ENCODE results near the gene MACROD2. TPM values are rescaled to one million over a fixed set of nuclear protein-coding genes. Genes with fewer than 3 reads are reported as not detected.

MACROD2 gene
- total RNA-seq, 5 donors from 2014 or later (not counting 1 experiment from before 2014, with no cell fraction given) = 0.23 to 1.3 (median 0.51) TPM; not detected in 2

- no peak overlapping the region for H3K4me3 ChIP-seq (ENCODE audit: control insufficient read depth in 1 of 2, extremely low read depth in 1 of 2, low read length in 1 of 2)
- ChIA-PET CTCF (no interaction called here), POLR2A (no interaction called here)
- no peaks in the 10 kb centered on the region for H3K27me3 Mint-ChIP-seq
- peaks cover 5 to 17% (median 9%) of the 10 kb centered on the region in 3 donors for H3K9me3 Mint-ChIP-seq
- H3K9me3 ChIP-seq = no peaks in the 10 kb centered on the region
- no peaks in the 10 kb centered on the region for H3K4me1 ChIP-seq (ENCODE audit: control insufficient read depth in 1 of 2, extremely low read depth in 1 of 2, insufficient read depth in 2 of 2, low read length in 2 of 2)
- no peaks in the 10 kb centered on the region for H3K36me3 Mint-ChIP-seq
- no peaks in the 10 kb centered on the region for H3K4me1 Mint-ChIP-seq
- no peaks in the 10 kb centered on the region for H3K36me3 ChIP-seq (ENCODE audit: control insufficient read depth in 2 of 2, extremely low read depth in 1 of 2, insufficient read depth in 1 of 2, low read length in 1 of 2)
- no peaks in the 10 kb centered on the region for H3K27me3 ChIP-seq (replicated peaks in 1 of 2; ENCODE audit: control insufficient read depth in 2 of 2, extremely low read depth in 1 of 2, insufficient read depth in 2 of 2, low read length in 1 of 2)
- DNase-seq (no peak), ATAC-seq (replicated peaks in 1 of 4) (no peak)
- 91% methylated on average over 2 of the region's 3 CpGs for WGBS (ENCODE audit: insufficient coverage)
- H3K27ac ChIP-seq (ENCODE audit: low read length) = no peak overlapping the region
- no peak overlapping the region for H3K27ac Mint-ChIP-seq
- no peak overlapping the region for H3K4me3 Mint-ChIP-seq
Measured at GRCh38 chr20:15288106-15288505, 1292.8 kb downstream of the MACROD2 start.

DNA sequence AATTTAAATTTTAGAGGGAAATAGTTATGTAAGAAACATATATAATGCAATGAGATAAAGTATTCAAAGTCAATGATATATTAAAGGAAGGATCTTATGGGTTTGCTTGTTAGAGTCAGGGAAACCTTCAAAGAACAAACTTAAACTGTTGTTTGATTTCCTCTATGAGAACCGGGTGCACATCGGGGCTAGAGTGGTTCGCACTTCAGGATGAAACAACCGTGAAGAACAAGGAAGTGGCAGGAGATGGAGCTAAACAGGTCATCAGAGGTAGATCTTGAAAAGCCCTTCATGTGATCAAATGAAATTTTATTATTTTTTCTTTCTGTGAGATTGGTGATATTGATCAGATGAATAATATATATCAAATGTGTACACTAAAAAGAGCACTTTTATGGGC, 1294.0 kb downstream of the MACROD2 start:
- POLR2A ChIA-PET = no interaction called here
- Mint-ChIP-seq H3K4me3 (no peak overlapping the region), H3K9me3 (peaks cover 5 to 15% (median 9%) of the 10 kb centered on the region in 3 donors), H3K4me1 (no peaks in the 10 kb centered on the region), H3K27me3 (no peaks in the 10 kb centered on the region), H3K36me3 (no peaks in the 10 kb centered on the region), H3K27ac (no peak overlapping the region)
- Histone ChIP-seq H3K4me3 (ENCODE audit: control insufficient read depth in 1 of 2, extremely low read depth in 1 of 2, low read length in 1 of 2) (no peak overlapping the region), H3K36me3 (ENCODE audit: control insufficient read depth in 2 of 2, extremely low read depth in 1 of 2, insufficient read depth in 1 of 2, low read length in 1 of 2) (no peaks in the 10 kb centered on the region), H3K27ac (ENCODE audit: low read length) (no peak overlapping the region), H3K9me3 (no peaks in the 10 kb centered on the region), H3K4me1 (ENCODE audit: control insufficient read depth in 1 of 2, extremely low read depth in 1 of 2, insufficient read depth in 2 of 2, low read length in 2 of 2) (no peaks in the 10 kb centered on the region), H3K27me3 (replicated peaks in 1 of 2; ENCODE audit: control insufficient read depth in 2 of 2, extremely low read depth in 1 of 2, insufficient read depth in 2 of 2, low read length in 1 of 2) (no peaks in the 10 kb centered on the region)
- ATAC-seq (replicated peaks in 1 of 4) = no peak
- DNase-seq = no peak
- CTCF ChIA-PET = no interaction called here
- WGBS (ENCODE audit: insufficient coverage) = 50% methylated on average over 2 of the region's 4 CpGs

- H3K27me3 Mint-ChIP-seq = no peaks in the 10 kb centered on the region
- H3K4me3 ChIP-seq (ENCODE audit: control insufficient read depth in 1 of 2, extremely low read depth in 1 of 2, low read length in 1 of 2) = no peak overlapping the region
- H3K4me1 ChIP-seq (ENCODE audit: control insufficient read depth in 1 of 2, extremely low read depth in 1 of 2, insufficient read depth in 2 of 2, low read length in 2 of 2) = no peaks in the 10 kb centered on the region
- no peak overlapping the region for H3K27ac ChIP-seq (ENCODE audit: low read length)
- POLR2A ChIA-PET = no interaction called here
- H3K36me3 Mint-ChIP-seq = no peaks in the 10 kb centered on the region
- no peak for ATAC-seq (replicated peaks in 1 of 4)
- CTCF ChIA-PET = no interaction called here
- H3K27ac Mint-ChIP-seq = no peak overlapping the region
- no peaks in the 10 kb centered on the region for H3K9me3 ChIP-seq
- H3K27me3 ChIP-seq (replicated peaks in 1 of 2; ENCODE audit: control insufficient read depth in 2 of 2, extremely low read depth in 1 of 2, insufficient read depth in 2 of 2, low read length in 1 of 2) = no peaks in the 10 kb centered on the region
- no CpG with 5 or more reads among the region's 4 CpGs for WGBS (ENCODE audit: insufficient coverage)
- no peaks in the 10 kb centered on the region for H3K4me1 Mint-ChIP-seq
- H3K9me3 Mint-ChIP-seq = peaks cover 4 to 15% (median 8%) of the 10 kb centered on the region in 3 donors
- no peak for DNase-seq
- no peaks in the 10 kb centered on the region for H3K36me3 ChIP-seq (ENCODE audit: control insufficient read depth in 2 of 2, extremely low read depth in 1 of 2, insufficient read depth in 1 of 2, low read length in 1 of 2)
- H3K4me3 Mint-ChIP-seq = no peak overlapping the region
Measured at GRCh38 chr20:15292405-15292804, 1297.1 kb downstream of the MACROD2 start.

- Histone ChIP-seq H3K27ac (ENCODE audit: low read length) (no peak overlapping the region), H3K36me3 (ENCODE audit: control insufficient read depth in 2 of 2, extremely low read depth in 1 of 2, insufficient read depth in 1 of 2, low read length in 1 of 2) (no peaks in the 10 kb centered on the region), H3K4me3 (ENCODE audit: control insufficient read depth in 1 of 2, extremely low read depth in 1 of 2, low read length in 1 of 2) (no peak overlapping the region), H3K4me1 (ENCODE audit: control insufficient read depth in 1 of 2, extremely low read depth in 1 of 2, insufficient read depth in 2 of 2, low read length in 2 of 2) (no peaks in the 10 kb centered on the region), H3K9me3 (no peaks in the 10 kb centered on the region), H3K27me3 (replicated peaks in 1 of 2; ENCODE audit: control insufficient read depth in 2 of 2, extremely low read depth in 1 of 2, insufficient read depth in 2 of 2, low read length in 1 of 2) (no peaks in the 10 kb centered on the region)
- H3K27ac Mint-ChIP-seq = no peak overlapping the region
- H3K4me1 Mint-ChIP-seq = no peaks in the 10 kb centered on the region
- no peak for ATAC-seq (replicated peaks in 1 of 4)
- POLR2A ChIA-PET = no interaction called here
- H3K4me3 Mint-ChIP-seq = no peak overlapping the region
- CTCF ChIA-PET = no interaction called here
- peaks cover 0 to 10% (median 10%) of the 10 kb centered on the region in 3 donors for H3K9me3 Mint-ChIP-seq
- H3K27me3 Mint-ChIP-seq = no peaks in the 10 kb centered on the region
- DNase-seq = no peak
- no peaks in the 10 kb centered on the region for H3K36me3 Mint-ChIP-seq
Measured at GRCh38 chr20:15296422-15296821, 1301.1 kb downstream of the MACROD2 start.

- no peaks in the 10 kb centered on the region for H3K9me3 ChIP-seq
- ChIA-PET POLR2A (no interaction called here), CTCF (no interaction called here)
- Mint-ChIP-seq H3K4me3 (no peak overlapping the region), H3K27ac (no peak overlapping the region), H3K4me1 (no peaks in the 10 kb centered on the region), H3K9me3 (peaks cover 5 to 15% (median 14%) of the 10 kb centered on the region in 3 donors), H3K36me3 (no peaks in the 10 kb centered on the region), H3K27me3 (no peaks in the 10 kb centered on the region)
- no peaks in the 10 kb centered on the region for H3K36me3 ChIP-seq (ENCODE audit: control insufficient read depth in 2 of 2, extremely low read depth in 1 of 2, insufficient read depth in 1 of 2, low read length in 1 of 2)
- 87% methylated on average over 2 of the region's 5 CpGs for WGBS (ENCODE audit: insufficient coverage)
- H3K4me3 ChIP-seq (ENCODE audit: control insufficient read depth in 1 of 2, extremely low read depth in 1 of 2, low read length in 1 of 2) = no peak overlapping the region
- H3K27me3 ChIP-seq (replicated peaks in 1 of 2; ENCODE audit: control insufficient read depth in 2 of 2, extremely low read depth in 1 of 2, insufficient read depth in 2 of 2, low read length in 1 of 2) = no peaks in the 10 kb centered on the region
- no peaks in the 10 kb centered on the region for H3K4me1 ChIP-seq (ENCODE audit: control insufficient read depth in 1 of 2, extremely low read depth in 1 of 2, insufficient read depth in 2 of 2, low read length in 2 of 2)
- H3K27ac ChIP-seq (ENCODE audit: low read length) = no peak overlapping the region
- ATAC-seq (replicated peaks in 1 of 4) = no peak
- DNase-seq = no peak
Measured at GRCh38 chr20:15297059-15297875, 1302.0 kb downstream of the MACROD2 start.

- ChIA-PET POLR2A (no interaction called here), CTCF (no interaction called here)
- no peak overlapping the region for H3K27ac ChIP-seq (ENCODE audit: low read length)
- WGBS (ENCODE audit: insufficient coverage) = 100% methylated on average over 4 of the region's 5 CpGs
- no peak overlapping the region for H3K27ac Mint-ChIP-seq
- no peaks in the 10 kb centered on the region for H3K4me1 ChIP-seq (ENCODE audit: control insufficient read depth in 1 of 2, extremely low read depth in 1 of 2, insufficient read depth in 2 of 2, low read length in 2 of 2)
- no peak for DNase-seq
- no peaks in the 10 kb centered on the region for H3K27me3 Mint-ChIP-seq
- H3K27me3 ChIP-seq (replicated peaks in 1 of 2; ENCODE audit: control insufficient read depth in 2 of 2, extremely low read depth in 1 of 2, insufficient read depth in 2 of 2, low read length in 1 of 2) = no peaks in the 10 kb centered on the region
- no peaks in the 10 kb centered on the region for H3K36me3 Mint-ChIP-seq
- no peak for ATAC-seq (replicated peaks in 1 of 4)
- no peak overlapping the region for H3K4me3 ChIP-seq (ENCODE audit: control insufficient read depth in 1 of 2, extremely low read depth in 1 of 2, low read length in 1 of 2)
- H3K4me1 Mint-ChIP-seq = no peaks in the 10 kb centered on the region
- H3K9me3 ChIP-seq = no peaks in the 10 kb centered on the region
- peaks cover 16 to 18% (median 16%) of the 10 kb centered on the region in 3 donors for H3K9me3 Mint-ChIP-seq
- no peaks in the 10 kb centered on the region for H3K36me3 ChIP-seq (ENCODE audit: control insufficient read depth in 2 of 2, extremely low read depth in 1 of 2, insufficient read depth in 1 of 2, low read length in 1 of 2)
- H3K4me3 Mint-ChIP-seq = no peak overlapping the region
Measured at GRCh38 chr20:15302075-15302474, 1306.8 kb downstream of the MACROD2 start.

DNA sequence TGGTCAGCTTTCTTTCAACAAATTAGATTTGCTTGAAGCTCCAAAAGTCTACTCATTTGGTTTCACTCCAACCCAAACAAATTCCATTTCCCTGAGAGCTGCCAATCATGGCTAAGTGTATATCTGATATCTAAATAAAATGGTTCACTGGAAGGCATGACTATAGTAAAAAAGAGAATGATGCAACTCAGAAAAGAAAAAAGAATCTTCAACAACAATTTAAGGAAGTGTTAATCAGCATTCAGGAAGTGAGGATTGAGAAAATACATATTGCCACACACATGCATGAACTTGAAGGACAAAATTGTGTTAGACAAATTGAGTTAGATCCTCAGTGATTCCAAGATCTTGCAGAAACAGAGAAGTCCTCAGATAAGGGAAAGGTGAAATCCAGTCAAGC, 1315.0 kb downstream of the MACROD2 start:
- Histone ChIP-seq H3K9me3 (no peaks in the 10 kb centered on the region), H3K27ac (ENCODE audit: low read length) (no peak overlapping the region), H3K27me3 (replicated peaks in 1 of 2; ENCODE audit: control insufficient read depth in 2 of 2, extremely low read depth in 1 of 2, insufficient read depth in 2 of 2, low read length in 1 of 2) (no peaks in the 10 kb centered on the region), H3K36me3 (ENCODE audit: control insufficient read depth in 2 of 2, extremely low read depth in 1 of 2, insufficient read depth in 1 of 2, low read length in 1 of 2) (no peaks in the 10 kb centered on the region), H3K4me1 (ENCODE audit: control insufficient read depth in 1 of 2, extremely low read depth in 1 of 2, insufficient read depth in 2 of 2, low read length in 2 of 2) (no peaks in the 10 kb centered on the region), H3K4me3 (ENCODE audit: control insufficient read depth in 1 of 2, extremely low read depth in 1 of 2, low read length in 1 of 2) (no peak overlapping the region)
- peaks cover 12 to 22% (median 13%) of the 10 kb centered on the region in 3 donors for H3K9me3 Mint-ChIP-seq
- no peak overlapping the region for H3K4me3 Mint-ChIP-seq
- no peaks in the 10 kb centered on the region for H3K4me1 Mint-ChIP-seq
- no peak for DNase-seq
- H3K27ac Mint-ChIP-seq = no peak overlapping the region
- no peaks in the 10 kb centered on the region for H3K36me3 Mint-ChIP-seq
- ATAC-seq (replicated peaks in 1 of 4) = no peak
- ChIA-PET POLR2A (no interaction called here), CTCF (no interaction called here)
- H3K27me3 Mint-ChIP-seq = no peaks in the 10 kb centered on the region

All from T-cell (primary cell).